Liver (tissue), 3 donors: ENCODE results near the gene DAPK2.

Experiments used
- ATF3 ChIP-seq: IDR thresholded peaks from 2 replicates; pipeline ENCODE4 v1.6.1; 2016; ENCODE audit warnings: antibody characterized with exemption
- EGR1 ChIP-seq, 2 donors: IDR thresholded peaks; 2 replicates each; pipeline ENCODE4 v1.6.1; 2016 to 2018; ENCODE audit warnings: antibody characterized with exemption in 2 of 2, low read depth in 2 of 2
- GABPA ChIP-seq, 2 donors: IDR thresholded peaks in 1 of 2; conservative IDR thresholded peaks in 1 of 2; 2 replicates each; pipeline ENCODE4 v1.6.1; 2016; ENCODE audit warnings: antibody characterized with exemption in 2 of 2, mild to moderate bottlenecking in 1 of 2, moderate library complexity in 1 of 2
- HNF4G ChIP-seq: IDR thresholded peaks from 2 replicates; pipeline ENCODE4 v1.6.1; 2016; ENCODE audit warnings: antibody characterized with exemption
- JUND ChIP-seq, 2 donors: IDR thresholded peaks; 2 replicates each; pipeline ENCODE4 v1.6.1; 2016; ENCODE audit warnings: antibody characterized with exemption in 2 of 2
- MAX ChIP-seq: IDR thresholded peaks from 2 replicates; pipeline ENCODE4 v1.6.1; 2016; ENCODE audit warnings: antibody characterized with exemption
- REST ChIP-seq: IDR thresholded peaks from 2 replicates; pipeline ENCODE4 v1.6.1; 2016; ENCODE audit warnings: antibody characterized with exemption, mild to moderate bottlenecking
- SP1 ChIP-seq: IDR thresholded peaks from 2 replicates; pipeline ENCODE4 v1.6.1; 2018; ENCODE audit warnings: antibody characterized with exemption, mild to moderate bottlenecking
- TAF1 ChIP-seq: conservative IDR thresholded peaks from 2 replicates; pipeline ENCODE4 v1.6.1; 2016; ENCODE audit warnings: antibody characterized with exemption, mild to moderate bottlenecking
- YY1 ChIP-seq: IDR thresholded peaks from 2 replicates; pipeline ENCODE4 v1.6.1; 2016; ENCODE audit warnings: antibody characterized with exemption, mild to moderate bottlenecking
- ZBTB33 ChIP-seq: IDR thresholded peaks from 2 replicates; pipeline ENCODE4 v1.6.1; 2016; ENCODE audit warnings: antibody characterized with exemption
- TF ChIP-seq, protein P1 (sequence below): fragments of 150-350 bp; IDR thresholded peaks from 2 replicates; pipeline ENCODE4 v1.5.1; 2017; ENCODE audit warnings: improper control_type of control experiment, low read depth, low read length; ENCODE audit not compliant: missing input control
- donor health status: healthy.
- donor health status: healthy.

DNA sequence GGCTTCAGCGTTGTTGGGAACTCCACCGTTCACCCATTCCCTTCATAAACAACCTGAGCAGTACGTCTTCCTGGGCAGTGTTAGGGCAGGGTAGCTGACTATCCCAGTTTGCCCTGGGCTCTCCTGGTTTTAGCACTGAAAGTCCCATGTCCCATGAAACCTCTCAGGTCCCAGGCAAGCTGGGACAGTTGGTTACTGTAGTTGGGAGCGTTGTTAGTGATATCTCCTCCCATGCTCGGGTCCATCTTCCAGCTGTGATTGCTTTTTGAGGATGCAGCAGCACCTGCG, 151.7 kb downstream of the DAPK2 start:
- TF ChIP-seq ATF3 (no peak), REST (no peak), YY1 (no peak), SP1 (no peak), TAF1 (no peak), JUND (IDR thresholded peaks at IDR 0.05) (no peak), ZBTB33 (no peak), HNF4G (no peak), MAX (no peak), EGR1 (IDR thresholded peaks at IDR 0.05; ENCODE audit: low read depth in 2 of 2) (no peak), GABPA (IDR thresholded peaks at IDR 0.05 in 1 of 2, conservative IDR thresholded peaks at IDR 0.05 in 1 of 2) (no peak)
- TF ChIP-seq, protein P1, sequence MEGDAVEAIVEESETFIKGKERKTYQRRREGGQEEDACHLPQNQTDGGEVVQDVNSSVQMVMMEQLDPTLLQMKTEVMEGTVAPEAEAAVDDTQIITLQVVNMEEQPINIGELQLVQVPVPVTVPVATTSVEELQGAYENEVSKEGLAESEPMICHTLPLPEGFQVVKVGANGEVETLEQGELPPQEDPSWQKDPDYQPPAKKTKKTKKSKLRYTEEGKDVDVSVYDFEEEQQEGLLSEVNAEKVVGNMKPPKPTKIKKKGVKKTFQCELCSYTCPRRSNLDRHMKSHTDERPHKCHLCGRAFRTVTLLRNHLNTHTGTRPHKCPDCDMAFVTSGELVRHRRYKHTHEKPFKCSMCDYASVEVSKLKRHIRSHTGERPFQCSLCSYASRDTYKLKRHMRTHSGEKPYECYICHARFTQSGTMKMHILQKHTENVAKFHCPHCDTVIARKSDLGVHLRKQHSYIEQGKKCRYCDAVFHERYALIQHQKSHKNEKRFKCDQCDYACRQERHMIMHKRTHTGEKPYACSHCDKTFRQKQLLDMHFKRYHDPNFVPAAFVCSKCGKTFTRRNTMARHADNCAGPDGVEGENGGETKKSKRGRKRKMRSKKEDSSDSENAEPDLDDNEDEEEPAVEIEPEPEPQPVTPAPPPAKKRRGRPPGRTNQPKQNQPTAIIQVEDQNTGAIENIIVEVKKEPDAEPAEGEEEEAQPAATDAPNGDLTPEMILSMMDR = no peak
